NCI-H1417 (cell line): ENCODE results near the gene EPX.
"Not testable (repeated sequence)": the region's sequence is repeated elsewhere in the genome, so short reads cannot be mapped to it uniquely, and the experiment has no call there.

Experiments used
- DNase-seq, 3 experiments: peaks; one replicate each; lab custom pipeline; 2025; lab: John Stamatoyannopoulos, UW

The EPX gene

GRCh38 chr17:58192612-58193011 lies at the start of gene EPX:
EPX (plus strand) TSS chr17:58192726; CDS start chr17:58192847, 121 bp downstream.
- no peak for DNase-seq

- not testable (repeated sequence) for DNase-seq
Measured at GRCh38 chr17:58143335-58143734, 49.2 kb upstream of the EPX start.

- DNase-seq, result no peak
Measured at GRCh38 chr17:58144801-58145200, 47.7 kb upstream of the EPX start.

- no peak for DNase-seq
Measured at GRCh38 chr17:58147930-58148434, 44.5 kb upstream of the EPX start, which contains the start of gene OR4D1. OR4D1 (plus strand) TSS chr17:58148384; CDS start chr17:58155154, 6,770 bp downstream.

GRCh38 chr17:58148609-58149008 lies 43.9 kb upstream of the EPX start:
- no peak for DNase-seq

- no peak for DNase-seq
Measured at GRCh38 chr17:58150394-58150793, 42.1 kb upstream of the EPX start.

- DNase-seq, result no peak
Measured at GRCh38 chr17:58153046-58153445, 39.5 kb upstream of the EPX start.

- DNase-seq, result no peak
Measured at GRCh38 chr17:58153671-58154070, 38.9 kb upstream of the EPX start.

- DNase-seq, result peak; percentile 1 to 89 (median 84)
Measured at GRCh38 chr17:58156839-58157803, 35.4 kb upstream of the EPX start.

GRCh38 chr17:58158181-58158580 lies 34.3 kb upstream of the EPX start:
- DNase-seq, result no peak

GRCh38 chr17:58161566-58161965 lies 31.0 kb upstream of the EPX start:
- DNase-seq, result no peak

GRCh38 chr17:58165981-58166380 lies 26.5 kb upstream of the EPX start:
- peak in 1 of 3 experiments; percentile 75 for DNase-seq

- DNase-seq, result peak in 1 of 3 experiments; percentile 18
Measured at GRCh38 chr17:58166682-58167081, 25.8 kb upstream of the EPX start, which contains the start of gene OR4D2. OR4D2 (plus strand) TSS chr17:58166982; CDS start chr17:58169656, 2,674 bp downstream.

GRCh38 chr17:58170622-58171021 lies 21.9 kb upstream of the EPX start:
- no peak for DNase-seq

GRCh38 chr17:58172369-58173071 lies 20.0 kb upstream of the EPX start:
- DNase-seq, result peak; percentile 33 to 83 (median 45)

GRCh38 chr17:58174871-58175270 lies 17.7 kb upstream of the EPX start:
- DNase-seq, result no peak

GRCh38 chr17:58176200-58176599 lies 16.3 kb upstream of the EPX start:
- DNase-seq, result no peak

- no peak for DNase-seq
Measured at GRCh38 chr17:58181796-58182195, 10.7 kb upstream of the EPX start.

- DNase-seq, result no peak
Measured at GRCh38 chr17:58183514-58183913, 9.0 kb upstream of the EPX start.

GRCh38 chr17:58184308-58184985 lies 8.1 kb upstream of the EPX start:
- DNase-seq, result no peak

- no peak for DNase-seq
Measured at GRCh38 chr17:58184986-58185761, 7.4 kb upstream of the EPX start.
